Measurements from ENCODE around the gene RAVER1. TPM values are rescaled to one million over a fixed set of nuclear protein-coding genes. Genes with fewer than 3 reads are reported as not detected.

Gene RAVER1
- total and polyA plus RNA-seq, 2 experiments from 2014 or later, result 23.0 to 29.2 TPM

DNA sequence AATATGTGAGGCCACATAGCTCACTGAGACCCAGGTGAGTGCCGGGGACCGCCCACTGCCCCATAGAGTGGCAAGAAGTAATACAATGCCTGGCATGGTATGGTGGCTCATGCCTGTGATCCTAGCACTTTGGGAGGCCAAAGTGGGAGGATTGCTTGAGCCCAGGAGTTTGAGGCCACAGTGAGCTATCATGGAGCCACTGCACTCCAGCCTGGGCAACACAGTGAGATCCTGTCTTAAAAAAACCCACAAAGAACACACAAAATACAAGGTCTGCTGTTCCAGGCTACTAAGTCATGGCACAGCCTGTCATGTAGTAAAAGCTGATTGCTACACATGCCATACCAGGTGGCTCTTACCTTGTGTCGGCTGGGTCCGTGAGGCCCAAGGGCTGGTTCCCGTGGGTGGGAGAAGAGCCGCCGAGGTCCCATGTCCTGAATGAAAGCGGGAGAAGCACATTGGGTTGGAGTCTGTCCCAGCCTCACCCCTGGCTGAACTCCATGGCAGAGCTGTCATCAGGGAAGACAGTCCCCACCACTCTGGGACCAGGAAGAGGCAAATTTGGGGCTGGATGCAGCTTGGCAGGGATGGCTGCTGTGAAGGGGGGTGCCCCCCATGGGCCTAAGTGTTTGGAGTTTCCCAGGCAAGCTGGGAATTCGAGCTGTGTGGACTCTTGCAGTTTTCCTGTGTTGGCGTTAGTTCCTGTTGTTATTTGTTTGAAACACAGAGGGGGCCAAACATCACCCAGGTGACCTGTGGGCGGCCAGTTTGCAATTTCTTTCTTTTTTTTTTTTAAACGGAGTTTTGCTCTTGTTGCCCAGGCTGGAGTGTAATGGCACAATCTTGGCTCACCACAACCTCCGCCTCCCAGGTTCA, 14.3 kb downstream of the RAVER1 start:
- Histone ChIP-seq H3K79me2 (ENCODE audit: insufficient read depth) (peaks cover 14% of the 10 kb centered on the region), H3K36me3 (ENCODE audit: low read depth) (peaks cover 3% of the 10 kb centered on the region; the same call in 1 of the 2 replicates), H3K27me3 (replicated peaks; ENCODE audit: insufficient read depth) (no peaks in the 10 kb centered on the region), H3K9me3 (ENCODE audit: low read depth) (no peaks in the 10 kb centered on the region), H3K4me2 (ENCODE audit: unreplicated experiment) (no peak overlapping the region), H3K27ac (no peak overlapping the region), H3F3A (ENCODE audit: insufficient read depth) (no peaks in the 10 kb centered on the region), H3K9ac (no peak overlapping the region), H3K4me1 (ENCODE audit: insufficient read depth) (peaks cover 9% of the 10 kb centered on the region; the same call in 1 of the 2 replicates), H3K9me2 (ENCODE audit: insufficient read depth) (no peaks in the 10 kb centered on the region), H2AFZ (no peak overlapping the region), H3K4me3 (no peak overlapping the region), H4K20me1 (ENCODE audit: insufficient read depth) (no peaks in the 10 kb centered on the region)
- no peak for DNase-seq
- WGBS, 2 experiments (ENCODE audit: low coverage in 1 of 2, low lambda C conversion rate in 2 of 2, missing lambda C conversion rate in 2 of 2), result 87% methylated on average over 13 of the region's 13 CpGs
- in situ Hi-C loops (cut with MboI), result no loop called here
- TF ChIP-seq EZH2phosphoT487 (IDR thresholded peaks at IDR 0.05; ENCODE audit: insufficient read depth, low read depth), result no peak
- no peak for TF ChIP-seq EZH2 (IDR thresholded peaks at IDR 0.05; ENCODE audit: insufficient read depth, poor library complexity, severe bottlenecking)

- H3K9me3 ChIP-seq (ENCODE audit: low read depth), result no peaks in the 10 kb centered on the region
- DNase-seq, result no peak
- no peak for TF ChIP-seq EZH2 (IDR thresholded peaks at IDR 0.05; ENCODE audit: insufficient read depth, poor library complexity, severe bottlenecking)
- no peak for TF ChIP-seq EZH2phosphoT487 (IDR thresholded peaks at IDR 0.05; ENCODE audit: insufficient read depth, low read depth)
- H3K27me3 ChIP-seq (replicated peaks; ENCODE audit: insufficient read depth), result no peaks in the 10 kb centered on the region
- peaks cover 9% of the 10 kb centered on the region; the same call in 1 of the 2 replicates for H3K4me1 ChIP-seq (ENCODE audit: insufficient read depth)
- peaks cover 3% of the 10 kb centered on the region; the same call in 1 of the 2 replicates for H3K36me3 ChIP-seq (ENCODE audit: low read depth)
- no peaks in the 10 kb centered on the region for H4K20me1 ChIP-seq (ENCODE audit: insufficient read depth)
- no peak overlapping the region for H3K9ac ChIP-seq
- peaks cover 20% of the 10 kb centered on the region for H3K79me2 ChIP-seq (ENCODE audit: insufficient read depth)
- H2AFZ ChIP-seq, result no peak overlapping the region
- H3K4me3 ChIP-seq, result no peak overlapping the region
- no peak overlapping the region for H3K27ac ChIP-seq
- in situ Hi-C loops (cut with MboI), result no loop called here
- peaks cover 3% of the 10 kb centered on the region; the same call in 1 of the 2 replicates for H3F3A ChIP-seq (ENCODE audit: insufficient read depth)
- no peak overlapping the region for H3K4me2 ChIP-seq (ENCODE audit: unreplicated experiment)
- WGBS, 2 experiments (ENCODE audit: low coverage in 1 of 2, low lambda C conversion rate in 2 of 2, missing lambda C conversion rate in 2 of 2), result 95 to 98% methylated on average over 15 of the region's 15 CpGs
- no peaks in the 10 kb centered on the region for H3K9me2 ChIP-seq (ENCODE audit: insufficient read depth)
These were observed 15.4 kb downstream of the RAVER1 start for GRCh38 chr19:10317857-10318462.

DNA sequence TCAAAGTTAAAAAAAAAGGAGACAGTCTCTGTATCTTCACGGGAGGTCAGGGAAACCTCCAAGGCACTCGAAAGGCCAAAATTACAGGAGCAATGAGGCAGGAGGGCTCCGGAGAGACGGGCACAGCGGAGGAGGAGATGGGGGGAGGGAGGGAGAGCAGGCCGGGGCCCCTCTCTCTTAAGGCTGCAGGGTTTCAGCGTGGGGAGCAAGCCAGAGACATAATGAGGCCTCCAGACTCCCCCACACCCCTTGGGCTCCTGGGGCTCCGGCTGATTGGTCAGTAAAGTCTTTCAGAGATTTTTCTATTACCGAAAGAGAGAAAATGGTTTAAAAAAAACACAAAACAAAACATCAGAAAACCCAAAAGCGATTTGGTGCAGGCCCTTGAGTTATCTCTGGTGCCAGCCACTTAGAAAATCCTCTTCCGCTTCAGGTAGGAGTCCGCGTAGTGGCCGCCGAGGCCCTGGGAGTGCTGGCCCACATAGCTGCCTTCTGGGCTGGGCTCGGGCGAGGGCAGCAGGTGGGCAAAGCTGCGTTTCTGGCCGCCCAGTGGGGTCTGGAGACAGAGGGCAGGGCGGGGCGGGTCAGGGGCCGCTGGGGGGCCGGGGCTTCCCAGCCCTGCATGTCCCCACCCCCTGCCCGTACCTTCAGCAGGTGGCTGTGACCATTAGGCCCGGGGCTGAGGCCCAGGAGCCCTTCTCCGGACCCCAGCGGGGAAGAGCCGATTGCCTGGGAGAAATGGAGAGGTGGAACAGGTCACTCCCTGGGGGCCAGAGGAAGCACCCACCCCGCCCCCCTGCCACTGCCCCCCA, 16.1 kb downstream of the RAVER1 start:
- H3K9me2 ChIP-seq (ENCODE audit: insufficient read depth), result no peaks in the 10 kb centered on the region
- H3K4me3 ChIP-seq, result no peak overlapping the region
- H4K20me1 ChIP-seq (ENCODE audit: insufficient read depth), result no peaks in the 10 kb centered on the region
- H3K9ac ChIP-seq, result no peak overlapping the region
- WGBS, 2 experiments (ENCODE audit: low coverage in 1 of 2, low lambda C conversion rate in 2 of 2, missing lambda C conversion rate in 2 of 2), result 85 to 90% methylated on average over 19 to 28 of the region's 29 CpGs
- H3K4me1 ChIP-seq (ENCODE audit: insufficient read depth), result peaks cover 9% of the 10 kb centered on the region; the same call in 1 of the 2 replicates
- H3K9me3 ChIP-seq (ENCODE audit: low read depth), result no peaks in the 10 kb centered on the region
- no peak overlapping the region for H2AFZ ChIP-seq
- in situ Hi-C loops (cut with MboI), result no loop called here
- TF ChIP-seq EZH2 (IDR thresholded peaks at IDR 0.05; ENCODE audit: insufficient read depth, poor library complexity, severe bottlenecking), result no peak
- no peak for TF ChIP-seq EZH2phosphoT487 (IDR thresholded peaks at IDR 0.05; ENCODE audit: insufficient read depth, low read depth)
- peaks cover 3% of the 10 kb centered on the region; the same call in 1 of the 2 replicates for H3K36me3 ChIP-seq (ENCODE audit: low read depth)
- no peak for DNase-seq
- peaks cover 22% of the 10 kb centered on the region for H3K79me2 ChIP-seq (ENCODE audit: insufficient read depth)
- peaks cover 3% of the 10 kb centered on the region; the same call in 1 of the 2 replicates for H3F3A ChIP-seq (ENCODE audit: insufficient read depth)
- no peak overlapping the region for H3K27ac ChIP-seq
- no peaks in the 10 kb centered on the region for H3K27me3 ChIP-seq (replicated peaks; ENCODE audit: insufficient read depth)
- no peak overlapping the region for H3K4me2 ChIP-seq (ENCODE audit: unreplicated experiment)
